Measurements from ENCODE around the gene RASSF8. TPM values are rescaled to one million over a fixed set of nuclear protein-coding genes. Genes with fewer than 3 reads are reported as not detected.

The RASSF8 gene
- total and polyA plus RNA-seq, 2 of the 8 experiments (the other 6 are each of a cell fraction or from before 2014, with no cell fraction given): 6.4 to 46.7 TPM

DNA sequence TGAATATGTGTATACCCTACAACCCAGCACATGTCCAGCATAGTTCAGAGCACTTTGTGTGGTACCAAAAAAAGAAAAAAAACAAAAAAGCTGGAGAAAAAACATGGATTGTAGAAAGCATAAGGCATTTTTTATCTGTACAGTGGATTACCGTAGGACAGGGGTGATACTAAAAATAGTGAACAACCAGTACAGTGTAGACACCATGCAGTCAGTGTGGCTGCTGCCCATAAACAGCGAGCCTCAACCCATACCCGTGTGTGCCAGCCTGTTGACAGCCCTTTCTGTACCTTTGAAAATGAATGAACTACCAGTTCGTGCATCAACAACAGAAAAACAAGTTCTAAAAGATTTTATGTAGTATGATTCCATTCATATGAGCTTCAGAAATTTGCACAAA lies 25.1 kb downstream of the RASSF8 start:
- Histone ChIP-seq H3K4me2 (ENCODE audit: insufficient read depth in 1 of 2, low read depth in 2 of 2, low read length in 2 of 2) (no peak overlapping the region), H3K18ac (ENCODE audit: extremely low read depth, low read length) (no peak overlapping the region), H3K36me3 (ENCODE audit: control insufficient read depth in 2 of 4, insufficient read depth in 4 of 4, low read length in 3 of 4) (no peaks in the 10 kb centered on the region), H4K20me1 (replicated peaks in 1 of 2; ENCODE audit: control insufficient read depth in 1 of 2, insufficient read depth in 2 of 2, low read length in 2 of 2) (peaks cover 0 to 2% of the 10 kb centered on the region in 2 experiments), H2BK15ac (ENCODE audit: low read length) (no peak overlapping the region), H2BK120ac (replicated peaks; ENCODE audit: low read depth, low read length) (no peak overlapping the region), H3K56ac (replicated peaks; ENCODE audit: insufficient read length, low read depth, low read length) (no peak overlapping the region), H3K27me3 (replicated peaks in 1 of 4; ENCODE audit: control insufficient read depth in 3 of 4, extremely low read depth in 1 of 4, insufficient read depth in 3 of 4, low read length in 3 of 4) (no peaks in the 10 kb centered on the region), H3K9me3 (ENCODE audit: insufficient read depth in 2 of 2, low read depth in 1 of 2, low read length in 1 of 2) (no peaks in the 10 kb centered on the region), H4K8ac (ENCODE audit: extremely low read depth, insufficient read depth, low read length) (no peak overlapping the region), H3K79me2 (ENCODE audit: control insufficient read depth in 1 of 2, insufficient read depth in 2 of 2, low read length in 2 of 2) (peaks cover 3 to 94% of the 10 kb centered on the region in 2 experiments), H3K9ac (replicated peaks in 1 of 4; ENCODE audit: extremely low read depth in 1 of 4, low read depth in 3 of 4, low read length in 3 of 4) (no peak overlapping the region), H3K4me1 (replicated peaks in 1 of 4; ENCODE audit: control insufficient read depth in 3 of 4, insufficient read depth in 4 of 4, low read length in 3 of 4) (peaks cover 2 to 20% (median 14%) of the 10 kb centered on the region in 4 experiments; a peak in 5 of 7 replicates), H3K4ac (replicated peaks; ENCODE audit: insufficient read length, low read depth, low read length) (no peak overlapping the region), H4K91ac (replicated peaks; ENCODE audit: insufficient read length, low read length) (no peak overlapping the region), H4K5ac (ENCODE audit: insufficient read length, low read depth, low read length) (no peak overlapping the region), H3K79me1 (ENCODE audit: low read depth, low read length) (peaks cover 7% of the 10 kb centered on the region), H2BK20ac (ENCODE audit: low read length) (no peak overlapping the region), H2BK5ac (ENCODE audit: low read depth, low read length) (no peak overlapping the region), H3K23ac (ENCODE audit: insufficient read length) (no peak overlapping the region), H3K14ac (ENCODE audit: insufficient read length) (no peak overlapping the region), H2AFZ (ENCODE audit: low read length) (no peak overlapping the region), H3K4me3 (ENCODE audit: extremely low read depth in 1 of 4, insufficient read depth in 2 of 4, low read depth in 3 of 4, low read length in 4 of 4) (no peak overlapping the region), H3K23me2 (ENCODE audit: low read depth, low read length) (no peaks in the 10 kb centered on the region), H3K27ac (ENCODE audit: low read depth, low read length) (no peak overlapping the region), H2BK12ac (ENCODE audit: low read depth, low read length) (no peak overlapping the region), H2AK5ac (ENCODE audit: low read depth, low read length) (no peak overlapping the region)
- FAIRE-seq (no peak), DNase-seq (ENCODE audit: low read depth in 1 of 2, low spot score in 2 of 2) (no peak)
- CTCF ChIA-PET (ENCODE audit: partially characterized antibody): interaction anchor here (1.5 to 5.2 kb wide), 2 partner anchors 9 to 11 kb away, joined by 4 to 33 read pairs; no protein-coding TSS in a partner anchor
- 84% methylated on average over 4 of the region's 4 CpGs; no CpG with 5 or more reads in 1 of the 2 experiments for WGBS, 2 experiments (ENCODE audit: extremely low coverage in 1 of 2, insufficient coverage in 1 of 2, insufficient read length in 1 of 2, insufficient replicate concordance in 2 of 2, low coverage in 1 of 2, low lambda C conversion rate in 2 of 2, missing lambda C conversion rate in 1 of 2)
- POLR2A ChIA-PET (ENCODE audit: partially characterized antibody): no interaction called here
- TF ChIP-seq GABPA (IDR thresholded peaks at IDR 0.05; ENCODE audit: borderline replicate concordance, insufficient read depth, low read length) (no peak), CEBPB (IDR thresholded peaks at IDR 0.05; ENCODE audit: low read depth, low read length) (no peak), HDAC2 (IDR thresholded peaks at IDR 0.05; ENCODE audit: borderline replicate concordance in 1 of 2, low read depth in 2 of 2, low read length in 2 of 2) (no peak), MAFK (IDR thresholded peaks at IDR 0.05; ENCODE audit: low read depth, low read length) (no peak), KDM5A (IDR thresholded peaks at IDR 0.05; ENCODE audit: low read length) (no peak), JUN (IDR thresholded peaks at IDR 0.05; ENCODE audit: low read depth, low read length) (no peak), ZNF274 (IDR thresholded peaks at IDR 0.05; ENCODE audit: borderline replicate concordance, extremely low read depth, low read length) (no peak), TAF7 (optimal IDR thresholded peaks at IDR 0.05; ENCODE audit: borderline replicate concordance, low read depth, low read length) (no peak)
